Measurements from ENCODE around the gene ABCD1. TPM values are rescaled to one million over a fixed set of nuclear protein-coding genes. Genes with fewer than 3 reads are reported as not detected.
"Not testable (repeated sequence)": the region's sequence is repeated elsewhere in the genome, so short reads cannot be mapped to it uniquely, and the experiment has no call there.

ABCD1 gene
- polyA plus RNA-seq, 1 donor: 13.4 TPM

GRCh38 chrX:153700967-153701366 lies 23.7 kb upstream of the ABCD1 start:
- no peaks in the 10 kb centered on the region for H3K9me3 ChIP-seq (ENCODE audit: control insufficient read depth, low read depth, low read length)
- peaks cover 36% of the 10 kb centered on the region for H3K4me1 ChIP-seq (ENCODE audit: control insufficient read depth, insufficient read depth, low read length)
- no peaks in the 10 kb centered on the region for H3K27me3 ChIP-seq (ENCODE audit: control insufficient read depth, insufficient read depth, low read length)
- H3K27ac ChIP-seq (ENCODE audit: low read length): peak overlapping the region; percentile 90
- no CpG with 5 or more reads among the region's 6 CpGs for WGBS (ENCODE audit: insufficient coverage, low lambda C conversion rate)
- H3K4me3 ChIP-seq (ENCODE audit: low read length): no peak overlapping the region
- H3K36me3 ChIP-seq (ENCODE audit: control insufficient read depth, insufficient read depth, low read length): peaks cover 36% of the 10 kb centered on the region
- DNase-seq: no peak

- peaks cover 35% of the 10 kb centered on the region for H3K36me3 ChIP-seq (ENCODE audit: control insufficient read depth, insufficient read depth, low read length)
- no peak overlapping the region for H3K27ac ChIP-seq (ENCODE audit: low read length)
- peaks cover 36% of the 10 kb centered on the region for H3K4me1 ChIP-seq (ENCODE audit: control insufficient read depth, insufficient read depth, low read length)
- DNase-seq: no peak
- H3K27me3 ChIP-seq (ENCODE audit: control insufficient read depth, insufficient read depth, low read length): no peaks in the 10 kb centered on the region
- WGBS (ENCODE audit: insufficient coverage, low lambda C conversion rate): no CpG with 5 or more reads among the region's 12 CpGs
- H3K4me3 ChIP-seq (ENCODE audit: low read length): no peak overlapping the region
- H3K9me3 ChIP-seq (ENCODE audit: control insufficient read depth, low read depth, low read length): no peaks in the 10 kb centered on the region
Observed at GRCh38 chrX:153701706-153702105, 22.9 kb upstream of the ABCD1 start.

GRCh38 chrX:153702336-153703035 lies 22.2 kb upstream of the ABCD1 start:
- peaks cover 38% of the 10 kb centered on the region for H3K36me3 ChIP-seq (ENCODE audit: control insufficient read depth, insufficient read depth, low read length)
- WGBS (ENCODE audit: insufficient coverage, low lambda C conversion rate): no CpG with 5 or more reads among the region's 23 CpGs
- no peak for DNase-seq
- H3K27me3 ChIP-seq (ENCODE audit: control insufficient read depth, insufficient read depth, low read length): no peaks in the 10 kb centered on the region
- H3K4me1 ChIP-seq (ENCODE audit: control insufficient read depth, insufficient read depth, low read length): peaks cover 36% of the 10 kb centered on the region
- no peaks in the 10 kb centered on the region for H3K9me3 ChIP-seq (ENCODE audit: control insufficient read depth, low read depth, low read length)
- peak overlapping the region; percentile 29 for H3K27ac ChIP-seq (ENCODE audit: low read length)
- no peak overlapping the region for H3K4me3 ChIP-seq (ENCODE audit: low read length)

GRCh38 chrX:153703036-153703370 lies 21.7 kb upstream of the ABCD1 start:
- WGBS (ENCODE audit: insufficient coverage, low lambda C conversion rate): no CpG with 5 or more reads among the region's 16 CpGs
- H3K4me3 ChIP-seq (ENCODE audit: low read length): no peak overlapping the region
- peaks cover 37% of the 10 kb centered on the region for H3K4me1 ChIP-seq (ENCODE audit: control insufficient read depth, insufficient read depth, low read length)
- no peaks in the 10 kb centered on the region for H3K27me3 ChIP-seq (ENCODE audit: control insufficient read depth, insufficient read depth, low read length)
- DNase-seq: peak; percentile 37 to 59
- H3K27ac ChIP-seq (ENCODE audit: low read length): peak overlapping the region; percentile 29
- H3K9me3 ChIP-seq (ENCODE audit: control insufficient read depth, low read depth, low read length): no peaks in the 10 kb centered on the region
- peaks cover 40% of the 10 kb centered on the region for H3K36me3 ChIP-seq (ENCODE audit: control insufficient read depth, insufficient read depth, low read length)

GRCh38 chrX:153704021-153704526 lies 20.6 kb upstream of the ABCD1 start:
- Histone ChIP-seq H3K27ac (ENCODE audit: low read length) (no peak overlapping the region), H3K36me3 (ENCODE audit: control insufficient read depth, insufficient read depth, low read length) (peaks cover 40% of the 10 kb centered on the region), H3K27me3 (ENCODE audit: control insufficient read depth, insufficient read depth, low read length) (no peaks in the 10 kb centered on the region), H3K4me1 (ENCODE audit: control insufficient read depth, insufficient read depth, low read length) (peaks cover 35% of the 10 kb centered on the region), H3K9me3 (ENCODE audit: control insufficient read depth, low read depth, low read length) (no peaks in the 10 kb centered on the region), H3K4me3 (ENCODE audit: low read length) (no peak overlapping the region)
- no peak for DNase-seq
- WGBS (ENCODE audit: insufficient coverage, low lambda C conversion rate): no CpG with 5 or more reads among the region's 18 CpGs

- H3K4me3 ChIP-seq (ENCODE audit: low read length); H3K27me3 ChIP-seq (ENCODE audit: control insufficient read depth, insufficient read depth, low read length); H3K9me3 ChIP-seq (ENCODE audit: control insufficient read depth, low read depth, low read length); H3K27ac ChIP-seq (ENCODE audit: low read length); DNase-seq: not testable (repeated sequence)
- no CpG with 5 or more reads among the region's 12 CpGs for WGBS (ENCODE audit: insufficient coverage, low lambda C conversion rate)
- H3K4me1 ChIP-seq (ENCODE audit: control insufficient read depth, insufficient read depth, low read length): peaks cover 32% of the 10 kb centered on the region
- peaks cover 46% of the 10 kb centered on the region for H3K36me3 ChIP-seq (ENCODE audit: control insufficient read depth, insufficient read depth, low read length)
Observed at GRCh38 chrX:153704631-153705402, 19.8 kb upstream of the ABCD1 start.

- Histone ChIP-seq H3K4me1 (ENCODE audit: control insufficient read depth, insufficient read depth, low read length) (peaks cover 25% of the 10 kb centered on the region), H3K36me3 (ENCODE audit: control insufficient read depth, insufficient read depth, low read length) (peaks cover 49% of the 10 kb centered on the region)
- not testable (repeated sequence) for H3K27me3 ChIP-seq (ENCODE audit: control insufficient read depth, insufficient read depth, low read length); H3K4me3 ChIP-seq (ENCODE audit: low read length); H3K9me3 ChIP-seq (ENCODE audit: control insufficient read depth, low read depth, low read length); DNase-seq; H3K27ac ChIP-seq (ENCODE audit: low read length)
- no CpG with 5 or more reads among the region's 18 CpGs for WGBS (ENCODE audit: insufficient coverage, low lambda C conversion rate)
Observed at GRCh38 chrX:153705403-153706060, 19.1 kb upstream of the ABCD1 start.

DNA sequence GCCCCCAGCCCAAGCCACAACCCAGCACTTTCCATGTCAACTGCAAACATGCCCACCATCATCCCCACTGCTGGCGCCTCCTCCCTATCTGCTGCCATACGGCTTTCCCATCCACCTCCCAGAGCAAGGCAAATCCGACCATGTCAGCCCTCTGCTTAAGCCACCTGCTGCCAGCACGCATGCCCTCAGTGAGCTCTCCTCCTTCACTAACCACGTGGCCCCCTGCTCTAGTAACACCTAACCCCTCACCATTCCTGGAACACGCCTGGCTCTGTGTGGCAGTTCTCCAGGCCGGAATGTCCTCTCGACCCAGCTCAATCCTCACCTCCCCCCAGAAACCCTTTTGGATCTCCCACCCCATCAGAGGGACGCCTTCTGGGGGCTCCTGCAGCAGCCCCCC lies 17.9 kb upstream of the ABCD1 start:
- no CpG with 5 or more reads among the region's 9 CpGs for WGBS (ENCODE audit: insufficient coverage, low lambda C conversion rate)
- no peak overlapping the region for H3K27ac ChIP-seq (ENCODE audit: low read length)
- no peak overlapping the region for H3K4me3 ChIP-seq (ENCODE audit: low read length)
- no peaks in the 10 kb centered on the region for H3K9me3 ChIP-seq (ENCODE audit: control insufficient read depth, low read depth, low read length)
- H3K36me3 ChIP-seq (ENCODE audit: control insufficient read depth, insufficient read depth, low read length): peaks cover 48% of the 10 kb centered on the region
- peaks cover 23% of the 10 kb centered on the region for H3K4me1 ChIP-seq (ENCODE audit: control insufficient read depth, insufficient read depth, low read length)
- no peaks in the 10 kb centered on the region for H3K27me3 ChIP-seq (ENCODE audit: control insufficient read depth, insufficient read depth, low read length)
- DNase-seq: no peak

GRCh38 chrX:153707406-153707805 lies 17.2 kb upstream of the ABCD1 start:
- H3K4me1 ChIP-seq (ENCODE audit: control insufficient read depth, insufficient read depth, low read length): peaks cover 23% of the 10 kb centered on the region
- DNase-seq: no peak
- H3K36me3 ChIP-seq (ENCODE audit: control insufficient read depth, insufficient read depth, low read length): peaks cover 43% of the 10 kb centered on the region
- no CpG with 5 or more reads among the region's 6 CpGs for WGBS (ENCODE audit: insufficient coverage, low lambda C conversion rate)
- no peaks in the 10 kb centered on the region for H3K9me3 ChIP-seq (ENCODE audit: control insufficient read depth, low read depth, low read length)
- H3K27me3 ChIP-seq (ENCODE audit: control insufficient read depth, insufficient read depth, low read length): no peaks in the 10 kb centered on the region
- H3K27ac ChIP-seq (ENCODE audit: low read length): no peak overlapping the region
- H3K4me3 ChIP-seq (ENCODE audit: low read length): no peak overlapping the region

DNA sequence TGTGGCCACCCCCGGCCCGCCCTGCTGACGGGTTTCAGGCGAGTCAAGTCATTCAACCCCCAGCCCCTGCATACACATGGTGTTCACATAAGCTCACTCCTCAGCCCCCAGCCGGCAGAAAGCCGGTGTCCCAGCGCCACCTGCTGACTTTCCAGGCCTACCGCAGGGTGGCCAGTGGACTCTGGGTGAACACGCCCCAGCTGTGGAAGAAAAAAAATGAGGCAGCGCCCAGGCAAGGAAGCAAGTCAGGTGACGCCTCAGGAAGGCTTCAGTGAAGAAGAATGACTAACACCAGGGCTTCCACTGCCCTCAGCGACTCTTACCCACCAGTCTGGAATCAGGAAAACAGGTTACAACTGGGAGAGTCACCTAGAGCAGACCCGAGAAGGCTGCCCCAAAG lies 16.2 kb upstream of the ABCD1 start:
- H3K27me3 ChIP-seq (ENCODE audit: control insufficient read depth, insufficient read depth, low read length): no peaks in the 10 kb centered on the region
- WGBS (ENCODE audit: insufficient coverage, low lambda C conversion rate): no CpG with 5 or more reads among the region's 13 CpGs
- no peaks in the 10 kb centered on the region for H3K9me3 ChIP-seq (ENCODE audit: control insufficient read depth, low read depth, low read length)
- DNase-seq: peak; percentile 84 to 87
- H3K4me3 ChIP-seq (ENCODE audit: low read length): no peak overlapping the region
- peak overlapping the region; percentile 76 for H3K27ac ChIP-seq (ENCODE audit: low read length)
- H3K36me3 ChIP-seq (ENCODE audit: control insufficient read depth, insufficient read depth, low read length): peaks cover 41% of the 10 kb centered on the region
- H3K4me1 ChIP-seq (ENCODE audit: control insufficient read depth, insufficient read depth, low read length): peaks cover 16% of the 10 kb centered on the region

Data from large intestine (tissue), 3 donors.